ENCODE data around the gene PDS5A. TPM values are rescaled to one million over a fixed set of nuclear protein-coding genes. Genes with fewer than 3 reads are reported as not detected.

The PDS5A gene
- total and polyA plus RNA-seq, 2 donors (not counting 3 experiments of a cell fraction or from before 2014, with no cell fraction given) = 17.5 to 80.8 TPM

DNA sequence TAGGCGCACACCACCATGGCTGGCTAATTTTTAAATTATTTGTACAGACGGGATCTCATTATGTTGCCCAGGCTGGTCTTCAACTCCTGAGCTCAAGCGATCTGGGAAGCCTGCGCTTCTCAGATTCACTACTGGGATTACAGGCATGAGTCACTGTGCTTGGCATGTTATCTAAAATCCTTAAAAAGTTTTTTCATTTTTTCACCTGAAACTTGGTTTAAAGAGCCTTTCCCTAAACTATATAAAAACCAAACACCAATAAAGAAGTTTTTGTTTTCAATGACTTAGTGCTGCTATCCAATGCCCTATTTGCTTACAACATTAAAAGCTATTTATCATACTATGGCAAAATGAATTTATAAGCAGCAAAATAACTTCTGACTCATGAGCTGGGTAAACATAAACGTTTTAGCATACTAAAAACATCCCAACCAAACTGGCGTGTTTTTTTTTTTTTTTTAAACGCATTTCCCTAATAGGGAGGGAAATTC lies 151.9 kb downstream of the PDS5A start:
- dilution Hi-C loops (cut with MboI; ENCODE audit: extremely low pct_ligation_motif_present, low sequenced_read_pairs) = no loop called here
- CTCF ChIA-PET = no interaction called here
- POLR2A ChIA-PET = no interaction called here

GRCh38 chr4:39825090-39825489 lies 152.6 kb downstream of the PDS5A start:
- H3K4me1 ChIP-seq (ENCODE audit: control insufficient read depth, extremely low read depth, insufficient read depth, low read length) = peaks cover 13% of the 10 kb centered on the region
- H3K36me3 ChIP-seq (ENCODE audit: control insufficient read depth in 2 of 2, extremely low read depth in 1 of 2, insufficient read depth in 2 of 2, low read length in 2 of 2) = peaks cover 8 to 9% of the 10 kb centered on the region in 2 experiments
- no peaks in the 10 kb centered on the region for H3K9me1 ChIP-seq (replicated peaks; ENCODE audit: control insufficient read depth, extremely low read depth, insufficient read depth, low read length)
- H3K9me3 ChIP-seq (replicated peaks; ENCODE audit: control insufficient read depth, insufficient read depth, low read length) = no peaks in the 10 kb centered on the region
- dilution Hi-C loops (cut with MboI; ENCODE audit: extremely low pct_ligation_motif_present, low sequenced_read_pairs) = no loop called here
- no peaks in the 10 kb centered on the region for H3K27me3 ChIP-seq (ENCODE audit: control insufficient read depth in 2 of 2, insufficient read depth in 2 of 2, low read length in 2 of 2)
- no peaks in the 10 kb centered on the region for H3K79me2 ChIP-seq (ENCODE audit: control insufficient read depth, insufficient read depth, low read length)
- H4K20me1 ChIP-seq (replicated peaks; ENCODE audit: control insufficient read depth, extremely low read depth, insufficient read depth, low read length) = no peaks in the 10 kb centered on the region
- ChIA-PET POLR2A (no interaction called here), CTCF (no interaction called here)
- no peak for DNase-seq (ENCODE audit: low read depth, low spot score)
- no peak for FAIRE-seq
- H2AFZ ChIP-seq (ENCODE audit: low read depth, low read length) = no peak overlapping the region
- no TSS peak for BruUV-seq (replicated peaks)
- intact Hi-C loops (cut with micrococcal nuclease) = no loop called here
- H3K4me3 ChIP-seq (replicated peaks in 1 of 3; ENCODE audit: insufficient read depth in 1 of 3, low read depth in 1 of 3, low read length in 3 of 3) = no peak overlapping the region
- H3K9ac ChIP-seq (replicated peaks; ENCODE audit: extremely low read depth, insufficient read depth, low read length) = no peak overlapping the region
- TF ChIP-seq, protein P1, sequence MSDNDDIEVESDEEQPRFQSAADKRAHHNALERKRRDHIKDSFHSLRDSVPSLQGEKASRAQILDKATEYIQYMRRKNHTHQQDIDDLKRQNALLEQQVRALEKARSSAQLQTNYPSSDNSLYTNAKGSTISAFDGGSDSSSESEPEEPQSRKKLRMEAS (IDR thresholded peaks at IDR 0.05; ENCODE audit: insufficient read depth, insufficient read length) = no peak
- TF ChIP-seq FOS (IDR thresholded peaks at IDR 0.05; ENCODE audit: borderline replicate concordance, insufficient read depth, low read length) (no peak), MYC (IDR thresholded peaks at IDR 0.05; ENCODE audit: low read depth, low read length) (no peak), JUN (IDR thresholded peaks at IDR 0.05; ENCODE audit: borderline replicate concordance, insufficient read depth, insufficient read length, low read depth) (no peak), POLR2A (IDR thresholded peaks at IDR 0.05; ENCODE audit: low read depth, low read length) (no peak), POLR2AphosphoS5 (IDR thresholded peaks at IDR 0.05; ENCODE audit: insufficient read depth, low read depth, low read length) (no peak)
- TF ChIP-seq, protein P2, sequence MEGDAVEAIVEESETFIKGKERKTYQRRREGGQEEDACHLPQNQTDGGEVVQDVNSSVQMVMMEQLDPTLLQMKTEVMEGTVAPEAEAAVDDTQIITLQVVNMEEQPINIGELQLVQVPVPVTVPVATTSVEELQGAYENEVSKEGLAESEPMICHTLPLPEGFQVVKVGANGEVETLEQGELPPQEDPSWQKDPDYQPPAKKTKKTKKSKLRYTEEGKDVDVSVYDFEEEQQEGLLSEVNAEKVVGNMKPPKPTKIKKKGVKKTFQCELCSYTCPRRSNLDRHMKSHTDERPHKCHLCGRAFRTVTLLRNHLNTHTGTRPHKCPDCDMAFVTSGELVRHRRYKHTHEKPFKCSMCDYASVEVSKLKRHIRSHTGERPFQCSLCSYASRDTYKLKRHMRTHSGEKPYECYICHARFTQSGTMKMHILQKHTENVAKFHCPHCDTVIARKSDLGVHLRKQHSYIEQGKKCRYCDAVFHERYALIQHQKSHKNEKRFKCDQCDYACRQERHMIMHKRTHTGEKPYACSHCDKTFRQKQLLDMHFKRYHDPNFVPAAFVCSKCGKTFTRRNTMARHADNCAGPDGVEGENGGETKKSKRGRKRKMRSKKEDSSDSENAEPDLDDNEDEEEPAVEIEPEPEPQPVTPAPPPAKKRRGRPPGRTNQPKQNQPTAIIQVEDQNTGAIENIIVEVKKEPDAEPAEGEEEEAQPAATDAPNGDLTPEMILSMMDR (IDR thresholded peaks at IDR 0.05; ENCODE audit: extremely low read depth in 1 of 2, insufficient read depth in 1 of 2, low read depth in 1 of 2, low read length in 2 of 2) = no peak
- H3K4me2 ChIP-seq (ENCODE audit: insufficient read depth, low read length) = no peak overlapping the region
- no peak overlapping the region for H3K27ac ChIP-seq (ENCODE audit: insufficient read depth, low read depth, low read length)

More for the DNA sequence above, 151.9 kb downstream of the PDS5A start:
- H3K9me3 ChIP-seq (replicated peaks; ENCODE audit: control insufficient read depth, insufficient read depth, low read length) = no peaks in the 10 kb centered on the region
- H3K36me3 ChIP-seq (ENCODE audit: control insufficient read depth in 2 of 2, extremely low read depth in 1 of 2, insufficient read depth in 2 of 2, low read length in 2 of 2) = peaks cover 8 to 12% of the 10 kb centered on the region in 2 experiments
- H2AFZ ChIP-seq (ENCODE audit: low read depth, low read length) = no peak overlapping the region
- no peaks in the 10 kb centered on the region for H3K9me1 ChIP-seq (replicated peaks; ENCODE audit: control insufficient read depth, extremely low read depth, insufficient read depth, low read length)
- intact Hi-C loops (cut with micrococcal nuclease) = no loop called here
- DNase-seq (ENCODE audit: low read depth, low spot score) (peak; percentile 31), FAIRE-seq (no peak)
- no peaks in the 10 kb centered on the region for H3K79me2 ChIP-seq (ENCODE audit: control insufficient read depth, insufficient read depth, low read length)
- no peaks in the 10 kb centered on the region for H3K27me3 ChIP-seq (ENCODE audit: control insufficient read depth in 2 of 2, insufficient read depth in 2 of 2, low read length in 2 of 2)
- peaks cover 6% of the 10 kb centered on the region for H3K4me1 ChIP-seq (ENCODE audit: control insufficient read depth, extremely low read depth, insufficient read depth, low read length)
- BruUV-seq (replicated peaks) = no TSS peak
- no peak overlapping the region for H3K4me3 ChIP-seq (replicated peaks in 1 of 3; ENCODE audit: insufficient read depth in 1 of 3, low read depth in 1 of 3, low read length in 3 of 3)
- peak overlapping the region; percentile 5 for H3K27ac ChIP-seq (ENCODE audit: insufficient read depth, low read depth, low read length)
- no peaks in the 10 kb centered on the region for H4K20me1 ChIP-seq (replicated peaks; ENCODE audit: control insufficient read depth, extremely low read depth, insufficient read depth, low read length)
- H3K4me2 ChIP-seq (ENCODE audit: insufficient read depth, low read length) = no peak overlapping the region
- TF ChIP-seq, protein P1 (IDR thresholded peaks at IDR 0.05; ENCODE audit: insufficient read depth, insufficient read length) = no peak
- TF ChIP-seq POLR2A (IDR thresholded peaks at IDR 0.05; ENCODE audit: low read depth, low read length) (no peak), EZH2 (IDR thresholded peaks at IDR 0.05; ENCODE audit: borderline replicate concordance, low read depth, low read length, severe bottlenecking) (no peak), FOS (IDR thresholded peaks at IDR 0.05; ENCODE audit: borderline replicate concordance, insufficient read depth, low read length) (peak; percentile 6), POLR2AphosphoS5 (IDR thresholded peaks at IDR 0.05; ENCODE audit: insufficient read depth, low read depth, low read length) (no peak), MYC (IDR thresholded peaks at IDR 0.05; ENCODE audit: low read depth, low read length) (no peak)
- no peak overlapping the region for H3K9ac ChIP-seq (replicated peaks; ENCODE audit: extremely low read depth, insufficient read depth, low read length)
